HG02610 (cell line): ENCODE results near the gene NECAB2.

Experiments
- ATAC-seq: cut with Tn5 transposase; IDR thresholded peaks from one replicate; pipeline ENCODE4 v1.9.1; 2021; ENCODE audit warnings: mild to moderate bottlenecking, moderate library complexity; ENCODE audit not compliant: unreplicated experiment

The NECAB2 gene

DNA sequence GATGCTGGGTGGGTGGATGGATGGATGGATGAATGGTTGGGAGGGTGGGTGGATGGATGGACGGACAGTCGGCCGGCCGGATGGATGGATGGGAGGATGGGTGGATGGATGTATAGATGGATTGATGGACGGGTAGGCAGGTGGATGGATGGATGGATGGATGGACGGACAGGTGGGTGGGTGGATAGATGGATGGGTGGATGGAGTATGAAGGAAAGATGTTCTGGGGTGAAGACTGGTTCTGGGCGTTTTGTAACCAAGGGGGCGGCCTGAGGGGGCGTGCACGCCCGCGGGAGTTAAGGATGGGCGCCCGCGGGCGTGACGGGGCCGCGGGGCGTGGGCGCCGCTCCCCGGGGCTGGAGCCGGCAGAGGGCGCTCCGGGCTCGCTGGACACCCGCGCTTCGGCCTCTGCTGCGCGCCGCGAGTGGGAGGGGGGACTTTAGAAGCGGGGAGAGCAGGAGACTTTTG, at the start of gene NECAB2:
NECAB2 (plus strand) TSS at position 407 of the 468 bp plus-strand sequence. CDS start 405 bp downstream, outside the sequence.
- ATAC-seq, result no peak

DNA sequence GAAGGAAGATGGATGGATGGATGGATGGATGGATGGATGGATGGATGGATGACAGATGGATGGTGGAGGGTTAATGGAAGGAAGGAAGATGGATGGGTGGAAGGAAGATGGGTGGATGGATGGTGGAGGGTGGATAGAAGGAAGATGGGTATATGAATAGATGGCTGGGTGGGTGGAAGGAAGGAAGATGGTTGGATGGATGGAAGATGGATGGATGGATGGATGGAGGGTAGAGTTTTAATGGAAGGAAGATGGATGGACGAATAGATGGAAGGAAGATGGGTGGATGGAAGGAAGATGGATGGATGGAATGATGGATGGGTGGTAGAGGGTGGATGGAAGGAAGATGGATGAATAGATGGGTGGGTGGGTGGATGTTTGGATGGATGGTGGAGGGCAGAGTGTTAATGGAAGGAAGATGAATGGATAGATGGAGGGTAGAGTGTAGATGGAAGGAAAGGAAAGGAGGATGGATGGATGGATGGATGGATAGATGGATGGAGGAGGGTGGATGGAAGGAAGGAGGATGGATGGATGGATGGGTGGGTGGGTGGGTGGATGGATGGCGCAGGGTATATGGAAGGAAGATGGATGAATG, 47.1 kb upstream of the NECAB2 start:
- no peak for ATAC-seq

- ATAC-seq, result no peak
Observed at GRCh38 chr16:83923581-83924365, 44.3 kb upstream of the NECAB2 start.

DNA sequence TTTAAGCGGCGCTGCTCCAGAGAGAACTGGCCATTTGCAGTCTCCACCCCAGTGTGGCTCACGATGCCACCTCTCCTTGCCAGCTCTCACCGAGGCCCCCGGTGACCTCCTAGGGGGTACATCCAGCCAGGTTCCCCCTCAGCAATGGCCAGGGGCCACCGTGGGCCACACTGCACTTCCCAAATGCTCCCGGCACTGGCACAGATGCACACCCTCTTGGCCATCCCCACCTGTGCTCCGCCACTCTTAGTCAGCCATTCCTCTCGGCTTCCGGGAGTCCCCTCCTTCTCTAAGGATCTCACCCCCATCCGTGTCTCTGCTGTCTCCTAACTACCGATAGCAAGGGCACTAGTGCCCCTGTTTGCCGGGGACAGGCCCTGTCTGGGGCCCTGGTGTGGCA, 43.4 kb upstream of the NECAB2 start:
- ATAC-seq, result no peak

GRCh38 chr16:83925095-83925905, 42.7 kb upstream of the NECAB2 start:
- no peak for ATAC-seq

DNA sequence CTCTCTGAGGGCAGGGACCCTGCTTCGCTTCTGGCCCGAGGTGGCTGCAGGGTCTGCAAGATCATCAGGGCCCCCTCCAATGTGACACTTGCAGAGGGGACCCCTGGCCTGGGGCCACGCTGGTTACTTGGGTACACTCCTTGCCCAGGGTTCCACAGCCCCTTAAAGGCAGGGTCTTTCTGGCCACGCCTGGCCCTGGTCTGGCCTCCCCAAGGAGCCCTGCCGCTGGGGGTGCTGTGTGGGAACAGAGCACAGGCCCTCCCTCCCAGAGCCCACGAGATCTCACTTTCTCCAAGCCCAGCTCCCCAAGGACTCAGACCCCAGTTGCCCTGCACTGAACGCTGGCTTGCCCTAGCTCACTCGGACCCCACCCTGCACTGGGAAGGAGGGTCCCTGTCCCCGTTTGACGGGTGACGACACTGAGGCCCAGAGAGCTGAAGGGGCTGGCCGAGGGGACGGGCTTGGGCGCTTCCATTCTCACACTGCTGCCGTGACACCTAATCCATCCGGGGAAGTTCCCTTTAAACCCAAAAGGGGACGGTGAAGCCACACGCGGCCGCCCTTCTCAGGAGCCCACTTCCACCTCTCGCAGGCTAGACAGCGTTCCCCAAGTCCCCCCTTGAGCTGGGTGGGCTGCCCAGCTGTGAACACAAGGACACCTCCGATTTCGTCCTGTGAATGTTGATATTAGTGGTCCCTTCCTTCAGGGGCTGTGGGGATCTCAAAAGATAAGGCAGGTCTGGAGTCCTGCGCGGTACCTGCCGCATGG, 41.9 kb upstream of the NECAB2 start:
- ATAC-seq, result no peak

DNA sequence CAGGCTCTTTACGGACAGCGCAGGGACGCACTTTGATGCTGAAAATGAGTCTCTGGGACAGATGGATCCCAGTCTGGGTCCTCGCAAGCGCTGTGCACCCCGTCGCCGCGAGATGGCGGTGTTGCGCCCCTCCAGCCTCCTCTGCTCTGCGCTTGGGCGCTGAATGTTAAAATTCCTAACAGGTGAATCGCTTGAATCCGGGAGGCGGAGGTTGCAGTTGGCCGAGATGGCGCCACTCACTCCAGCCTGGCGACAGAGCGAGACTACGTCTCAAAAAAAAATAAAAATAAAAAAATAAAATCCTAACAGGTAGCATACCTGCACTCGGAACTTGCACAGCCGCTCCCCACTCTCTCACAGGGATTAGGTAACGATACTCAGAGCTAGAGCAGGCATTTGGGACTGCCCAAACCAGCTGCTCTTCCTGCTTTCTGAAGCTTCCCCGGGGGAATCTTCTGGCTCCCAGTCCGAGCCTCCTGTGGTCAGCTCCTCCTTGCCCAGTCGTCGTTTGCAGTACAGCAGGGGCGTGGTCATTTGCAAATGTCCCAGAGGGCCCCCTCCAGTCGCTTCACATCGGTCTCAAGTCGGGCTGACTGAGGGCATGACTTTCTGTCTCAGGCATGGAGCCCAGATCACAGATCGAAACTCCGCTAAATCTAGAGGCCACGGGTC, 41.2 kb upstream of the NECAB2 start:
- peak; percentile 44 for ATAC-seq

DNA sequence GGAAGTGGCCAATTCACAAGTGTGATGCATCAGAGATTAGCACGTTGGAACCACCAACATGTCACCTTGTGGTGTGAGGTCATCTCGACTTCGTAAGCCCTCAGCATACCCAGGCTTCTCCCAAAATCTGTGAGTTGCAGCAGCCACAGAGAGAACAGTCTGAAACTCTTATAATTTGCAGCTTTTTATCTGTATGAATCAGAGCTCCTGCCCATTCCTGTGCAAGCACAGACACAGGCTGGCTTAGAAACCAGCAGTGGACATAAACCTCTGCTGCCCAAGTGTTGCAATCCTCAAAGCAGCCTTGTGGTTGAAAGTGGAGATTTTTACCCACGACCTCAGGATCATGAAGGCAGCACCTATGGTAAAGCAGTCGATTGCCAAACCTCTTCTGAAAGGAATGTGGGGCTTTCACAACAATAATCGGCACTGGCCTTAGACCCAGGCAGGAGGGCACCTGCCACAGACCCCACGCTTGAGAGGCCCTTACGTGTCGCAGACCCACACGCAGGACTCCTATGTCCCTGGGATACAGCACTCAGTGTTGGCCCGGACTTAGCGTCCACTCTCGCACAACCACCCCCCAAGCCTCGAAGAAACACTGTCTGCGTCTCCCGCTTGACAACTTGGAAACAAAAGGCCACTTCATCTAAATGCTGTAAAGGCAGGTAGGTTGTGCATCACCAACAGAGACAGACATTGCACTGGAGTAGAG, 39.5 kb upstream of the NECAB2 start:
- no peak for ATAC-seq

- no peak for ATAC-seq
Observed at GRCh38 chr16:83929811-83930555, 38.1 kb upstream of the NECAB2 start.

DNA sequence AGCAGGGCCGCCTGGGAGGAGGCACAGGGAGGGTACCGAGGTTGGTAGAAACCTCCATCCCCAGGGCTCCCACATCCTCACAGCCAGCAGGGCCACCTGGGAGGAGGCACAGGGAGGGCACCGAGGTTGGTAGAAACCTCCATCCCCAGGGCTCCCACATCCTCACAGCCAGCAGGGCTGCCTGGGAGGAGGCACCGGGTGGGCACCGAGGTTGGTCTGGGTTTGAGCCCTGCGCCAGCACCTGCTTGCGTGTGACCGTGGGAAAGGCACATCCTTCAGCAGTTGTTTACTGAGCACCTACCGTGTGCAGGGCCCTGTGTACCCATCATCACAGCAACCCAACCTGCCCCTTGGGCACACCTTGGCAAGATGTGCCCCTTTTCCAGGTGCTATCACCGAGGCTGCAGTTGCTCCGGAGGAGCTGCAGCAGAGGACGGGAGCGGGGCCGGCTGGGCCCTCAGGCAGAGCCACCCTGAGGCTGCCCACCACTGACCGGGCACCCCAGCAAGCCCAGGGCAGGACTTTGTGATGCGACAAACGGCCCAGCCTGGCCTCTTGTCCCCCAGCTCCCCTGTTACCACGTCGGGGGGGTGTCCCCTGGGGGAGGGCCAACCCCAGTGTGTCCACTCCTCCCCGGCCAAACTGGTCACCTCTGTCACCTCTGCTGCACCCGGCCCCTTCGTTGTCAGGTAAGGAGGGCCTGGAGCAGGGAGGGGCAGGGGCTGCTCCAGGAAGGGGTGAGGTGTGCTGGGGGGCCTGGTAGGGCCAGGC, 37.1 kb upstream of the NECAB2 start:
- no peak for ATAC-seq

DNA sequence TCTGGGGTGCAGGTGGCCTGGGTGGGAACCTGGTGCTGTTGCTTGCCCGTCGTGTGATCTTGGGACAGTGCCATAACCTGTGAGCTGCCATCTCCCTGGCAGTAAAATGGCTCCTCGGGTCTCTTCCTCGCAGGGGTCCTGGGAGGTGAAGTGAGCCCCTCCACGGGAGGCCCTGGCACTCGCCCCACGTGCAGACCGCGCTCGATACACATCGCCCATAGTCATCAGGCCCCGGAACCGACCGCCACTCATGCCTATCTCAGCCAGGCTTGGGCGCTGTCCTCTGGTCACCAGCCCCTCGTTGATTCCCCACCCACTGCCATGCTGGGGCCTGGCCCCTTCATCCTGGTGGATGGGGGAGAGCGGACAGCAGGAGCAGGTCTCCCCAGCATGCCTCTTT, 36.5 kb upstream of the NECAB2 start:
- ATAC-seq, result no peak

GRCh38 chr16:83932304-83932703, 35.7 kb upstream of the NECAB2 start:
- no peak for ATAC-seq

- ATAC-seq, result no peak
Observed at GRCh38 chr16:83932955-83933673, 34.9 kb upstream of the NECAB2 start.

DNA sequence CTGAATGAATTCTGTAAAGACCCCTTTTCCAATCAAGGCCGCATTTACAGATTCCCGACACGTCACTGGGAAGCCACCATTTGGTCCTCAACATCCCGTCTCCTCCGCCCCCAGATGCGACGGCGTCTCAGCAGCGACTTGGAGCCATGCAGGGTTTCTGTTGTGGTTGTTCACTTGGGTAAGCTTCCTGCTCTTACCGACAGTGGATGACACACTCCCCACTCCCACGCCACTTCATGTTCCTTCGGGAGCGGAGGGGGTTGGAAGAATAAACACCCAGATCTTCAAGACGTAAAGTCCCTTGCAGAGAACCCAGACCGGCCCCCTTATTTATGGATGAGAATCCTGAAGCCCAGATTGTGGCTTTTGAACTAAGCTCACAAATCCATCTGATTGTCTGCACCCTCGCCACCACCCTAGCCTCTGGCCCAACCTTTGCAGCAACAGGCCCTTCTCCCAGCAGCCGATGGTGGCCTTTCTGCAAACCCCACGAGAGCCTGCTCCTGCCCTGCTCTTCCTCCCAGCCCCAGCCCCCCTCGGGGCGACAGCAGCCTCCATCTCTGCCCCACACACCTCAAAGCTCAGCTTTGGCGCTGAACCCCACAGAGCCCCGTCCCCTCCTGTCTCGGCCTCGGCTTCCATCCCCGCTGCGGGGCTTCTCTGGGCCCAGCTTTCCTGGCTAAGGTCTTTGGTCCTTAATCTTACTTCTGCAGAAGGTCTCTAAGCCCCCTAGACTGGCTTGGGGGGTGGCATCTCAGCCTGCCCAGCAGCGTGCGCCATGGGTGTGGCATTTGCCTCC, 34.0 kb upstream of the NECAB2 start:
- ATAC-seq, result no peak

DNA sequence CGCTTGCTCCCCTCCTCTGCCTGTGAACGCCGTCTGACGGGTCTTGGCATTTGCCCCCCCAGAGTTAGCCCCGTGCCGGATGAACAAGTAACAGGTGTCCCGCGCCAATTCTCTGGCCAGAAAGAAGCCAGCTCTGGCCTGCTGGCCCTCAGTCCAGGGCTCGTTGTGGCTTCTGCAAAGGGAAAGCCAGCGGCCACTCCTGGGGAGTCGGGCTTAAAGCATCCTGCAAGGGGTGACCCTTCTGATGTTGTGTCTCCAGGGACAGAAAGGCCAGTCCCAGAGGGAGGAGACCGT, 33.4 kb upstream of the NECAB2 start:
- ATAC-seq, result no peak

DNA sequence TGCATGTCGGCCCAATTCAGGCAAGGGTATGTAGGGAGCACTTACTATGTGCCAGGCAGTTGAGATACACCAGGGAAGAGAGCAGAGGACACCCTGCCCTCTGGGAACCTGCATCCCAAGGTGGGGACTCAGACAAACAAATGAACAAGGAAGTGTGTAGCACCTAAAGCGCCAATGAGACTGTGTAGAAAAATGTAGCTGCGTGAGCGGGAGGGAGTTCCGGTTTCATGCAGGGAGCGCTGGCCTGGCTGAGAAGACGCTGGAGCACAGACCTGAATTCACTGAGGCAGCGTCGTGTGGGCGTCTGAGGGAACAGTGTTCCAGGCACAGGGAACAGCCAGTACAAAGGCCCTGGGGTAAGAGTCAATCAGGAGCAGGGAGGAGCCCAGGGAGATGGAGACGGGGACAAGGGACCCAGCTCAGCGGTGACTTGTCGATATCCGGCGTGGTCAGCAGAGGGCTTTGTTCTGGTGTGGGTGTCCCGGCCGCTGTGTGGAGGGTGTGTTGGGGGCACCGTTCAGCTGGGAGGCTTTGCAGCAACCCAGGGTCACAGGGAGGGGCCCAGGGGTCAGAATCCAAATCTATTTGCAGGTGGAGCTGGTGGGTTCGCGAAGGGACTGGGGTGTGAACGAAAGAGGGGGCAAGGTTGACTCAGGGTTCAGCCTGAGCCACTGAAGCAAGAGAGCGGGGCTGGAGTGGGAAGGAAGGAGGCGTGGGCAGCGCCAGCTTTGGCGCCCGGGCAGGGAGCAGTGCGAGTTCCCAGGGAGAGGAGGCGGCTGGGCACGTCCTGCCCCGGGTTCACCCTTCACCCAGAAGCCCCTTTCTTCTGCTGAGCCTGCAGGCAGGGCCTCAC, 32.8 kb upstream of the NECAB2 start:
- ATAC-seq, result no peak
